ENCODE results near the gene IL22RA2.

Gene IL22RA2

GRCh38 chr6:137197684-137198645 lies 24.5 kb upstream of the IL22RA2 start:
- TF ChIP-seq CTCF (IDR thresholded peaks at IDR 0.05; ENCODE audit: borderline replicate concordance, insufficient read depth, low read depth, low read length): no peak
- H3K4me3 ChIP-seq (ENCODE audit: low read depth, low read length): no peak overlapping the region

- no peak overlapping the region for H3K4me3 ChIP-seq (ENCODE audit: low read depth, low read length)
- TF ChIP-seq CTCF (IDR thresholded peaks at IDR 0.05; ENCODE audit: borderline replicate concordance, insufficient read depth, low read depth, low read length): no peak
Measured at GRCh38 chr6:137193256-137194070, 20.0 kb upstream of the IL22RA2 start.

GRCh38 chr6:137192821-137193220 lies 19.4 kb upstream of the IL22RA2 start:
- TF ChIP-seq CTCF (IDR thresholded peaks at IDR 0.05; ENCODE audit: borderline replicate concordance, insufficient read depth, low read depth, low read length): no peak
- no peak overlapping the region for H3K4me3 ChIP-seq (ENCODE audit: low read depth, low read length)

GRCh38 chr6:137191670-137192069 lies 18.2 kb upstream of the IL22RA2 start:
- TF ChIP-seq CTCF (IDR thresholded peaks at IDR 0.05; ENCODE audit: borderline replicate concordance, insufficient read depth, low read depth, low read length): no peak
- H3K4me3 ChIP-seq (ENCODE audit: low read depth, low read length): no peak overlapping the region

- no peak overlapping the region for H3K4me3 ChIP-seq (ENCODE audit: low read depth, low read length)
- TF ChIP-seq CTCF (IDR thresholded peaks at IDR 0.05; ENCODE audit: borderline replicate concordance, insufficient read depth, low read depth, low read length): no peak
Measured at GRCh38 chr6:137191236-137191635, 17.8 kb upstream of the IL22RA2 start.

- no peak overlapping the region for H3K4me3 ChIP-seq (ENCODE audit: low read depth, low read length)
- no peak for TF ChIP-seq CTCF (IDR thresholded peaks at IDR 0.05; ENCODE audit: borderline replicate concordance, insufficient read depth, low read depth, low read length)
Measured at GRCh38 chr6:137190583-137191094, 17.2 kb upstream of the IL22RA2 start.

Measured in GM12875 (cell line).